ENCODE measurements around the gene KLHL10. TPM values are rescaled to one million over a fixed set of nuclear protein-coding genes. Genes with fewer than 3 reads are reported as not detected.
A peak's percentile ranks its signal among the peaks of the same experiment; 100 is the strongest.

The KLHL10 gene
- total and polyA plus RNA-seq, 2 of the 13 experiments (the other 11 are each of a cell fraction or from before 2014, with no cell fraction given): 0.04 to 0.08 TPM

- TF ChIP-seq DR1 (CRISPR knock-in tag; IDR thresholded peaks at IDR 0.05) (no peak; the same call in 1 of the 2 replicates), AHR (CRISPR knock-in tag; IDR thresholded peaks at IDR 0.05) (no peak), SMAD9 (CRISPR knock-in tag; IDR thresholded peaks at IDR 0.05) (no peak), ZIK1 (CRISPR knock-in tag; IDR thresholded peaks at IDR 0.05; ENCODE audit: borderline replicate concordance, low read depth) (no peak), MEIS1 (CRISPR knock-in tag; IDR thresholded peaks at IDR 0.05; ENCODE audit: borderline replicate concordance) (peak; percentile 8; the same call in 1 of the 2 replicates), HNRNPUL1 (IDR thresholded peaks at IDR 0.05; ENCODE audit: low read depth, low read length) (no peak), SNAPC2 (CRISPR knock-in tag; IDR thresholded peaks at IDR 0.05) (no peak; the same call in 1 of the 2 replicates), GTF3A (CRISPR knock-in tag; conservative IDR thresholded peaks at IDR 0.05) (no peak), ZNF746 (CRISPR knock-in tag; IDR thresholded peaks at IDR 0.05) (no peak), ARNT (IDR thresholded peaks at IDR 0.05) (no peak), HES4 (CRISPR knock-in tag; IDR thresholded peaks at IDR 0.05; ENCODE audit: borderline replicate concordance) (no peak; the same call in 1 of the 2 replicates), PHF5A (CRISPR knock-in tag; IDR thresholded peaks at IDR 0.05; ENCODE audit: low read depth, unreplicated experiment) (peak; percentile 55), SUZ12 (IDR thresholded peaks at IDR 0.05; ENCODE audit: low read depth, low read length) (no peak), MYC (CRISPR knock-in tag; IDR thresholded peaks at IDR 0.05; ENCODE audit: borderline replicate concordance) (peak; percentile 98), KDM6A (CRISPR knock-in tag; IDR thresholded peaks at IDR 0.05; ENCODE audit: low read depth) (peak; percentile 39; the same call in 1 of the 2 replicates), ZNF431 (CRISPR knock-in tag; IDR thresholded peaks at IDR 0.05; ENCODE audit: borderline replicate concordance, low read depth) (no peak), ZFP37 (CRISPR knock-in tag; IDR thresholded peaks at IDR 0.05; ENCODE audit: borderline replicate concordance) (no peak), KLF6 (CRISPR knock-in tag; IDR thresholded peaks at IDR 0.05) (no peak), DPF2 (CRISPR knock-in tag; IDR thresholded peaks at IDR 0.05; ENCODE audit: borderline replicate concordance, low read depth) (no peak), ZNF564 (CRISPR knock-in tag; IDR thresholded peaks at IDR 0.05) (0 out of 2 replicates have a peak, but pooled peaks have one; percentile 24), YY1 (IDR thresholded peaks at IDR 0.05; ENCODE audit: insufficient read depth, insufficient replicate concordance, low read depth, low read length) (peak; percentile 60), CC2D1A (CRISPR knock-in tag; IDR thresholded peaks at IDR 0.05) (no peak), ZNF567 (CRISPR knock-in tag; IDR thresholded peaks at IDR 0.05; ENCODE audit: borderline replicate concordance) (no peak), MLXIP (CRISPR knock-in tag; IDR thresholded peaks at IDR 0.05; ENCODE audit: borderline replicate concordance) (no peak), SOX5 (CRISPR knock-in tag; IDR thresholded peaks at IDR 0.05; ENCODE audit: borderline replicate concordance) (no peak), PCBP1 (IDR thresholded peaks at IDR 0.05; ENCODE audit: borderline replicate concordance, low read depth, low read length) (0 out of 2 replicates have a peak, but pooled peaks have one; percentile 29), TBX2 (CRISPR knock-in tag; IDR thresholded peaks at IDR 0.05; ENCODE audit: borderline replicate concordance) (no peak), NRL (CRISPR knock-in tag; IDR thresholded peaks at IDR 0.05; ENCODE audit: borderline replicate concordance) (no peak), GFI1 (CRISPR knock-in tag; IDR thresholded peaks at IDR 0.05; ENCODE audit: borderline replicate concordance) (no peak)
These were observed 25.1 kb upstream of the KLHL10 start, which contains the start of gene FKBP10 (continued) for GRCh38 chr17:41812381-41813151.
